ENCODE data around the gene TIAM1.

Gene TIAM1

GRCh38 chr21:31363720-31364119 is 19.7 kb upstream of the TIAM1 start:
- peaks cover 41% of the 10 kb centered on the region for H3K4me1 Mint-ChIP-seq

DNA sequence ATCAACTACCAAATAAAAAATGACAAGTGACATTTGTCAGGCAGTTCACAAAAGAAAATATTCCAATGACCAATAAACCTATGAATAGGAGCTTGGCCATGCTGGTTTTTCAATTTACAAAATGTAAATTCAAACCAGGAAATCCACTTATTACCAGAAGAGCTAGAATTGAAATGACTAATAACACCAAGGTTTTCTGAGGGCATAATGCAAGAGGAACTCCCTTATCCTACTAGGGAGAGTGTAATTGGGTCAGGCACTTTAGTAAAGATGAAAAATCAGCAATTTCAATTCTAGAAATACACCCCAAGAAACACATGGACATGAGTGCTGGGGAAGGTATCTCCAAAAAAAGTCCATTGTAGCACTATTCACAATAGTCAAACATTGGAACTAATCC is 16.7 kb upstream of the TIAM1 start:
- H3K27me3 Mint-ChIP-seq: no peaks in the 10 kb centered on the region
- no peak overlapping the region for H3K27ac Mint-ChIP-seq
- H3K4me3 Mint-ChIP-seq: no peak overlapping the region
- no peaks in the 10 kb centered on the region for H3K9me3 Mint-ChIP-seq
- H3K4me1 Mint-ChIP-seq: peaks cover 35% of the 10 kb centered on the region
- peaks cover 4% of the 10 kb centered on the region for H3K36me3 Mint-ChIP-seq

More at GRCh38 chr21:31363720-31364119, 19.7 kb upstream of the TIAM1 start:
- H3K36me3 Mint-ChIP-seq: peaks cover 4% of the 10 kb centered on the region
- H3K9me3 Mint-ChIP-seq: no peaks in the 10 kb centered on the region
- no peaks in the 10 kb centered on the region for H3K27me3 Mint-ChIP-seq
- peak overlapping the region; percentile 28 for H3K4me3 Mint-ChIP-seq
- H3K27ac Mint-ChIP-seq: peak overlapping the region; percentile 49

DNA sequence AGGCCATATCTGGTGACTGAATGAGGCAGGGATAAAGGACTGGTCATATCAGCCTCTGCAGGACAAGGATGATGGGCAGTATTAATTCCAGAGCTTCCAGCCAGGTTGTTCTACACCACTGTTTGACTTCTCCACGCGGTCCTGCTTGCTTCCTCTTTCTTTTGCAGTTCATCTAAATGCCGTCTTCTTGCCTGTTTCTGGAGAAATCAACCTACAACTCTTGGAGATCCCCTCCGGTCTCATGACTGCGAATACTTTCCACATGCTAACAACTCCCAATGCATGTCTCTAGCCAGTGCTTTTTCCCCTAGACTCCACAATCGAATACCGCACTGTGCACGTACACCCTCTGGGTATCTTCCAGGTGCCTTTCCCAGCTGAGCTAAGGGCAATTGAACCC is 14.1 kb upstream of the TIAM1 start:
- no peaks in the 10 kb centered on the region for H3K9me3 Mint-ChIP-seq
- H3K27me3 Mint-ChIP-seq: no peaks in the 10 kb centered on the region
- no peak overlapping the region for H3K4me3 Mint-ChIP-seq
- peaks cover 4% of the 10 kb centered on the region for H3K36me3 Mint-ChIP-seq
- H3K4me1 Mint-ChIP-seq: peaks cover 34% of the 10 kb centered on the region
- no peak overlapping the region for H3K27ac Mint-ChIP-seq

DNA sequence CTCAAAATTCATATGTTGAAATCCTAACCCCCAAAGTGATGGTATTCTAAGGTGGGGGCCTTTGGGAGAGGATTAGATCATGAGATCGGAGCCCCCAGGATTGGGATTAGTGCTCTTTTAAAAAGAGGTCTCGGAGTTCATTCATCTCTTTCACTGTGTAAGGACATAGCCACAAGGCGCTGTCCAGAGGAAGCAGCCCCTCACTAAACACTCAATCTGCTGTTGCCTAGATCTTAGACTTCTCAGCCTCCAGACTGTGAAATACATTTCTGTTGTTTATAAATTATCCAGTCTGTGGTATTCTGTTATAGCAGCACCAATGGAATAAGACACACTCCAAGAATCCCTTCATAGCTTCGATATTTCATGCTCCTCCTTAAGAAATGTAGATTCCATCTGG is 12.4 kb upstream of the TIAM1 start:
- Mint-ChIP-seq H3K36me3 (peaks cover 4% of the 10 kb centered on the region), H3K27ac (peak overlapping the region; percentile 9), H3K27me3 (no peaks in the 10 kb centered on the region), H3K9me3 (no peaks in the 10 kb centered on the region), H3K4me1 (peaks cover 43% of the 10 kb centered on the region), H3K4me3 (no peak overlapping the region)

- peak overlapping the region; percentile 55 for H3K4me3 Mint-ChIP-seq
- peaks cover 5% of the 10 kb centered on the region for H3K9me3 Mint-ChIP-seq
- H3K4me1 Mint-ChIP-seq: peaks cover 56% of the 10 kb centered on the region
- peaks cover under 1% of the 10 kb centered on the region for H3K36me3 Mint-ChIP-seq
- peak overlapping the region; percentile 96 for H3K27ac Mint-ChIP-seq
- no peaks in the 10 kb centered on the region for H3K27me3 Mint-ChIP-seq
Observed at GRCh38 chr21:31354604-31355443, 10.8 kb upstream of the TIAM1 start.

GRCh38 chr21:31354122-31354521 is 10.1 kb upstream of the TIAM1 start:
- peak overlapping the region; percentile 96 for H3K27ac Mint-ChIP-seq
- H3K27me3 Mint-ChIP-seq: no peaks in the 10 kb centered on the region
- H3K36me3 Mint-ChIP-seq: no peaks in the 10 kb centered on the region
- peaks cover 5% of the 10 kb centered on the region for H3K9me3 Mint-ChIP-seq
- peaks cover 56% of the 10 kb centered on the region for H3K4me1 Mint-ChIP-seq
- H3K4me3 Mint-ChIP-seq: peak overlapping the region; percentile 55

DNA sequence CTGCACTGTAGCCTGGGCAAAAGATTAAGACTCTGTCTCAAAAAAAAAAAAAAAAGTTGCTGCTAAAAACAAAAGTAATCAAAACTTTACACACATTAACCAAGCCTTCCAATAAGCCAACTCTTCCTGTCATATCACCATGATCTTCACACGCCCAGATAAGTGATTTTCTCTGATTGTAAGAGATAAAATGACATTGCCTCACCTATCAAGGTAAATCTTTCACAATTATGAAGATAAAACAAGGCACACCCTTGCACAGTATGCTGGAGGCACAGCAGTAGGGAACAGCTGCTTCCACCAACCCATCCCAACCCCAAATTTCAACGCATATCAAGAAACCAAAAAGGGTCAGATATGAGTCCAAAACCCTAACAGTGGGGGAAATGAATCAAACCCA is 8.8 kb upstream of the TIAM1 start:
- Mint-ChIP-seq H3K4me1 (peaks cover 59% of the 10 kb centered on the region), H3K9me3 (peaks cover 5% of the 10 kb centered on the region), H3K27me3 (no peaks in the 10 kb centered on the region), H3K36me3 (no peaks in the 10 kb centered on the region), H3K4me3 (peak overlapping the region; percentile 60), H3K27ac (peak overlapping the region; percentile 91)

GRCh38 chr21:31351960-31352359 is 7.9 kb upstream of the TIAM1 start:
- H3K4me1 Mint-ChIP-seq: peaks cover 64% of the 10 kb centered on the region
- peak overlapping the region; percentile 87 for H3K27ac Mint-ChIP-seq

DNA sequence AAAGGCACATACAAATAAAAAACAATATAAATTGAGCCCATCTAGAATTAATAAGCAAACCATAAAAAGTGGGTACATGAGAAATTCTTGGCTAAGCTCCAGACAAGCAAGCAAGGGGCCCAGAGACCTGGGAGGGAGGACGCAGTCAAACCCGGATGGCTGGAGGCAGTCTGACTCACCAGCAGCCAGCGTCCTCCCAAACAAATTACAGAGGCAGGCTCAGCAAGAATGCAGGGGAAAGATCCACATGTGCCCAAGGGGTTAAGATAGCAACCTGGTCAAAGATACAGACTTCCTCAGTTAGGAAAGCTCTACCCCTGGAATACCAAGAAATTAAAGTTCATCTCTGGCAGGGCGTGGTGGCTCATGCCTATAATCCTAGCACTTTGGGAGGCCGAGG is 7.4 kb upstream of the TIAM1 start:
- Mint-ChIP-seq H3K9me3 (peaks cover 5% of the 10 kb centered on the region), H3K36me3 (no peaks in the 10 kb centered on the region), H3K27ac (peak overlapping the region; percentile 87), H3K27me3 (no peaks in the 10 kb centered on the region), H3K4me3 (no peak overlapping the region), H3K4me1 (peaks cover 65% of the 10 kb centered on the region)

More at GRCh38 chr21:31351960-31352359, 7.9 kb upstream of the TIAM1 start:
- no peaks in the 10 kb centered on the region for H3K36me3 Mint-ChIP-seq
- no peaks in the 10 kb centered on the region for H3K27me3 Mint-ChIP-seq
- peak overlapping the region; percentile 33 for H3K4me3 Mint-ChIP-seq
- peaks cover 5% of the 10 kb centered on the region for H3K9me3 Mint-ChIP-seq

DNA sequence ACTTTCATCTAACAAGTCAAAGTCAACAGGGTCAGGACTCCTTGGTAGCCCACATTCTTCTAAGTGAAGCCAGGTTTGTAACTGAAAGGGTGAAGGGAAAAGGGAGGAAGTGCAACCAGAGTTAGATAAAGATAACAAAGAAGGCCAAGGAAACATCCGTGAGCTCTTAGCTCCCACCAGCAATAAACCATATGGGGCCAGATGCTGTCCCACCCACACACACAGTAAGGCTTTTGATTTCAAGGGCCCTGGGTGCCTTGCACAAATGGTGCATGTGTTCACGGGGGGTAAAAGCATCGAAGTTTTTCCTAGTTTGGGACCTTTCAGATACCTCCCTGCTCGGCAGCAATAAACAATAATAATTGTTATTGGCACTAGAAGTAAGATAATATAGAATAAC is 5.1 kb upstream of the TIAM1 start:
- peak overlapping the region; percentile 57 for H3K27ac Mint-ChIP-seq
- no peak overlapping the region for H3K4me3 Mint-ChIP-seq
- H3K4me1 Mint-ChIP-seq: peaks cover 56% of the 10 kb centered on the region
- H3K36me3 Mint-ChIP-seq: no peaks in the 10 kb centered on the region
- H3K27me3 Mint-ChIP-seq: no peaks in the 10 kb centered on the region
- peaks cover 5% of the 10 kb centered on the region for H3K9me3 Mint-ChIP-seq

DNA sequence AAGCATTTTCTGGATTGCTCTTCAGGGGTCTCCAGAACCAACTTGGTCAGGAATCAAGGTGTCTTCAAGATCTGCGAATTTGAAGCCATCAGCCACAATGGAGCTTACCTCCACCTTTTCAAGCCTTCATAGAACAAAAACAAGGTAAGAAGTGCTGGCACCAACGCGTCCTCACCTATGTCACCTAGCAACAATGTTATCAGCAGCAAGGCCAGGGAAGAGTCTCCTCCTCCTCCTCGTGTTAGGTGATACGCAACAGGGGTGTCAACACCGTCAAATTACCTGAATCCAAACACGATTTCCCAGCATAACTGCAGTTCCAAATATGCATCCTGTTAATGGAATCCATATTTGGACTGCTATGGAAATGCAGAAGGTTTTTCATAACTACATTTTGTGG is 4.1 kb upstream of the TIAM1 start:
- peaks cover 5% of the 10 kb centered on the region for H3K9me3 Mint-ChIP-seq
- no peaks in the 10 kb centered on the region for H3K36me3 Mint-ChIP-seq
- H3K4me3 Mint-ChIP-seq: no peak overlapping the region
- H3K4me1 Mint-ChIP-seq: peaks cover 61% of the 10 kb centered on the region
- H3K27me3 Mint-ChIP-seq: peaks cover 2% of the 10 kb centered on the region
- H3K27ac Mint-ChIP-seq: no peak overlapping the region

DNA sequence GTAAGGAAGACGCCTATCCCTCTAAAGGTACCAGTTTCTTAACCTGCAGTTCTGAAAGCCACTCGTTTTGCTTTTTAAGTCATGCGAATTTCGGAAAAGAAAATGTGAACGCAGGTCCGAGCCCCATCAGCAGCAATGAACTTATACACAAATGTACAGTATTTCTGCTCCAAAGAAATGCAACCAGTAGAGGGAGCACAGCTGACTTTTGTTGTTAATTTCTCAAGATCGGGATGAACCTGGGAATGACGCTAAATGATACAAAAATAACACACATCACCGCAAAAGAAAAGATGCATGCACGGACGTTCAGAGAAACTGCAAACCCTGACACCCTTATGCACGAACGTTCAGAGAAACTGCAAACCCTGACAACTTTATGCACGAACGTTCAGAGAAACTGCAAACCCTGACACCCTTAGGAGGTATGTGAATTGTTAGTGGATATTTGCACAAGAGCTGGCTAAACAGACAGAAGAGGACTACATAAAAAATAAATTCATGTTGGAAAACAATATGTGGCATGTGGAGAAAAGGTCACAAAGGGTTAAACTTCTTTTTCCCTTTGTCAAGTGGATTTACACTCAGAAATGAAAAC is 3.5 kb upstream of the TIAM1 start:
- peaks cover 5% of the 10 kb centered on the region for H3K9me3 Mint-ChIP-seq
- no peaks in the 10 kb centered on the region for H3K36me3 Mint-ChIP-seq
- H3K4me3 Mint-ChIP-seq: no peak overlapping the region
- H3K4me1 Mint-ChIP-seq: peaks cover 61% of the 10 kb centered on the region
- no peak overlapping the region for H3K27ac Mint-ChIP-seq
- peaks cover 3% of the 10 kb centered on the region for H3K27me3 Mint-ChIP-seq

DNA sequence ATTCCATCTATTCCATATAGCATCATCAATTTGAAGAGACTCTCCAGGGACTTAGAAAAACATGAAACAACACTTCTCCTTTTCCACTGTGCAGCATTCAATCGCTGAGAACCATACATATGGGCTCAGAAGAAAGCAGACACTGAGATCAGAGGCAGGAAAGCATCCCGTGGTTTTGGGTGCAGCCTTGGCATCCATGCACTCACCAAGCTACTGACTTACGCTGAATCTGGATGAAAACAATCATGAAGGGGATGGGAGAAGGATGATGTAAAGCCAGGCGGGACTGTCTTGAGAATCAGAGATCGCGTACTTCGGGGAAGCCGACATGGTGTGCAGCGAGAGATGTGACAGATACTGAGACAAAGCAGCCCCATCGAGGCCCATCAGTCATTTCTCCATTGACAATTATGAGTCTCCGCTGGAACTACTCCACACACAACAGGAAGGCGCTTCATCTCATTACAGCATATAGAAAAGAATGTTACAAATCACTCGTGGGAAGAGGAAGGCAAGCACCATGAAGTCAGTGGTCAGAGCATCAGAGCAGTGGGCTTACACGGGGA is 2.3 kb upstream of the TIAM1 start:
- no peak overlapping the region for H3K27ac Mint-ChIP-seq
- H3K4me3 Mint-ChIP-seq: no peak overlapping the region
- H3K4me1 Mint-ChIP-seq: peaks cover 59% of the 10 kb centered on the region

DNA sequence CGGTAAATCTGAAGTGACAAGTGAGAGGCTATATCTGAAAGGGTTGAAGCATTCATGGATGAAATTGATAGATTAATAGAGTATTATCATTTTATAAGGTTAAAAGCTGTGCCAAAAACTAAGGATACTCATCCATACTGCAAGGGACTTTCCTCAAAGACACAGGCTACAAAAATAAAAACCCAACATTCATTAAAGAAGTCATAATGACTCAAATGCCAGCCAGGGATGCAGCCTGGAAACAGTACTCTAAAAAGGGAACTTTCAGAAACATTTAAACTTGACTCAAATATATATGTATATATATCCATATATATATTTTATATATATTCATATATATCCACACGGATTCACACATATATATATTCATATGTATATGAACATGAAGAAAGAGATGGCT is 1.1 kb upstream of the TIAM1 start:
- peak overlapping the region; percentile 84 for H3K27ac Mint-ChIP-seq
- H3K9me3 Mint-ChIP-seq: no peaks in the 10 kb centered on the region
- peak overlapping the region; percentile 90 for H3K4me3 Mint-ChIP-seq
- peaks cover 5% of the 10 kb centered on the region for H3K27me3 Mint-ChIP-seq
- H3K4me1 Mint-ChIP-seq: peaks cover 59% of the 10 kb centered on the region
- H3K36me3 Mint-ChIP-seq: no peaks in the 10 kb centered on the region

More for the DNA sequence above, 2.3 kb upstream of the TIAM1 start:
- Mint-ChIP-seq H3K36me3 (no peaks in the 10 kb centered on the region), H3K9me3 (peaks cover 5% of the 10 kb centered on the region), H3K27me3 (peaks cover 3% of the 10 kb centered on the region)

GRCh38 chr21:31343030-31343510 is 991 bp downstream of the TIAM1 start:
- Mint-ChIP-seq H3K9me3 (no peaks in the 10 kb centered on the region), H3K4me1 (peaks cover 67% of the 10 kb centered on the region), H3K36me3 (peaks cover 3% of the 10 kb centered on the region), H3K4me3 (peak overlapping the region; percentile 90), H3K27me3 (peaks cover 5% of the 10 kb centered on the region), H3K27ac (peak overlapping the region; percentile 87)

DNA sequence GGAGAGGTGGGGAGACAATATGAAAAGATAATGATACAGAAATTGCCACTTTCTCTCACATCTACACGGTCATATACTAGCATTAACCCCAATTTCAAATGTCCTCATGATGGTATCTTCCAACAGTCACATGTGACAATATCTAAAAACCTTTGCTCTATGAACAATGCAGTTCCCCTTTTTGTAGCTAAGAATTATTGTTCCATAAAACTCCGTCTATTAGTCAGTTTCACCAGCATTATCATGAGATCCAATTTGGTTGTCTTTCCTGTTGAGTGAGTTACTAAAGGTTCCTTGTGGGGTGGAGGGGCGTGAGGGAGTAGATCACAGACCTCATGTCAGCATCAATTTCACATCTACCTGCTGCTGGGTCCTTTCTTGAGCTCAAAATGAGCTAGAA is 1.7 kb downstream of the TIAM1 start:
- Mint-ChIP-seq H3K4me3 (peak overlapping the region; percentile 90), H3K36me3 (peaks cover 6% of the 10 kb centered on the region), H3K4me1 (peaks cover 63% of the 10 kb centered on the region), H3K9me3 (no peaks in the 10 kb centered on the region), H3K27ac (no peak overlapping the region), H3K27me3 (peaks cover 5% of the 10 kb centered on the region)

Measured in activated naive CD4-positive, alpha-beta T cell treated with anti-CD3 and anti-CD28 coated beads, Interleukin-2, amount 50 U/mL, for 24 hours (primary cell).